Measurements from ENCODE around the gene AMZ1.
A peak's percentile ranks its signal among the peaks of the same experiment; 100 is the strongest.
"Not testable (repeated sequence)": the region's sequence is repeated elsewhere in the genome, so short reads cannot be mapped to it uniquely, and the experiment has no call there.

The AMZ1 gene

DNA sequence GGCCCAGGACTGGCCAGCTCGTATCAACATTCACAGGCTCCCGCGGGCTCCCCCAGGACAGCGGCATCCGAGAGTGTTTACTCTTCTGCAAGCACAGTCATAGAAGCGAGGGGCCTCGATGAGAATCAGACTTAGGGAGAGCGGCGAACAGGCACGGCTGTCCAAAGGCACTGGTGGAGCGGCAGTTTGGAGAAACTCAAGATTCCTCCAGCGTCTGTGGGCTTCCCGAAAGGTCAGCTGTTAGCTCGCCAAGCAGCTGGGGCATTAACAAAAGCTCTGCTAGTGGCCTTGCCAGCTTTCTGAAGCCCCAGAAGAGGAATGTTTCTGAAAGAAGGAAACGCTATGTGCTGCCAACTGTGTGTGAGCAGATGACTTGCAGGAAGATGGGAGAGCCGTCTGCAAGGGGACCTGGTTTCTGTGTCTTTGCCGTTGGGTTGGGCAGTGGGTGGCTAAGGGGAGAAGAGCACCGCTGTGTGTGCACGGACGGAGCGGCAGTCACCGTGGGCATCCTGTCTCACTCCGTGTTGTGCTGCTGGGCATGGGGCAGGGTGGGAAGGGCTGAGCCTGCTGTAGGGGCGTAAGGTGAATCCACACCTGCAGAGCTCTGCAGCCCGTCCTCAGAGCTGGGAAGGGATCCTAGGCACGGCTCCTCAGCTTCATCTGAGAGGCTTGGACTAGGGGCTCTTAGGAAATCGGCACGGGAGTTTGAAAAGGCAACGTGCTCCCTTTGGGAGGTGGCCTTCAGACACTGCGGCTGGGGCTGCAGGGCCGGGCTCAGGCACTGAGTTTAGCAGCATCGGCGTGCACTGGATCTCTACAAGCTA is 42.1 kb downstream of the AMZ1 start:
- peak; percentile 15 for DNase-seq

DNA sequence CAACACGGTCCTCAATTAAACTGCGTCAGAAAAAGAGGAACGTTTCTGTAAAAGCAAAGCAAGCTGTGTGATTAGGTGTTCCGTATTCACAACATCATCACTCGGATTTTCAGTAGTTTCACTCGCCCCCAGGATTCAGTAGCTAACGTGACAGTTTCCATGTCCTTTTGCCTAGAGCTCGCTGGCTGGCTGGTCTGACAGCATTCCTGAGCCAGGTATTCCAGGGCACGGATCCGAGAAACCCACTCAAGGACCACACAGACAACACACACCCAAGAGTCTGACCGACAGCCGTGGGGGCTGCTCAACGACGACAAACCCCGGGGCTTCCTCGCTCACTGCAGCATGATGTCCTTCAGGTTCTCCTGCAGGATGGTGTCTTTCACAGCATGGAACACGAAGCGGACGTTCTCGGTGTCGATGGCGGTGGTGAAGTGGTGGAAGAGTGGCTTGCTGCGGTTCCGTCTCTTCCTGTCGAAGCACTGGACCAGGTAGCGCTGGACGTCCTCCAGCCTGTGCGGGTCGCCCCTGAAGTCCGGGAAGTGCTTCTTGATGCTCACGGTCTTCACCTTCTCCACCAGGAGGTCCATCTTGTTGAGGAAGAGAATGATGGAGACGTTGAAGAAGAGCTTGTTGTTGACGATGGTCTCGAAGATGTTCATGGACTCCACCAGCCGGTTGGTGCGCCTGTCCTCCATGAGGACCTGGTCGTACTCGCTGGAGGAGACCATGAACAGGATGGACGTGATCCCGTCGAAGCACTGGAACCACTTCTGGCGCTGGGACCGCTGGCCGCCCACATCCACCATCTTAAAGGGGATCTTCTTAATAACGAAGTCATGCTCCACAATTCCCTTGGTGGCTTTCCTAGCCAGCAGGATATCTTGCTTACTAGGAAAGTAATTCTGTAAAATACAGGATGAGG is 43.1 kb downstream of the AMZ1 start:
- peak; percentile 9 for DNase-seq

- DNase-seq, result no peak
Measured at GRCh38 chr7:2732388-2732787, 44.4 kb downstream of the AMZ1 start.

GRCh38 chr7:2732959-2733584 is 45.1 kb downstream of the AMZ1 start:
- no peak for DNase-seq

- DNase-seq, result no peak
Measured at GRCh38 chr7:2734084-2734686, 46.2 kb downstream of the AMZ1 start.

DNA sequence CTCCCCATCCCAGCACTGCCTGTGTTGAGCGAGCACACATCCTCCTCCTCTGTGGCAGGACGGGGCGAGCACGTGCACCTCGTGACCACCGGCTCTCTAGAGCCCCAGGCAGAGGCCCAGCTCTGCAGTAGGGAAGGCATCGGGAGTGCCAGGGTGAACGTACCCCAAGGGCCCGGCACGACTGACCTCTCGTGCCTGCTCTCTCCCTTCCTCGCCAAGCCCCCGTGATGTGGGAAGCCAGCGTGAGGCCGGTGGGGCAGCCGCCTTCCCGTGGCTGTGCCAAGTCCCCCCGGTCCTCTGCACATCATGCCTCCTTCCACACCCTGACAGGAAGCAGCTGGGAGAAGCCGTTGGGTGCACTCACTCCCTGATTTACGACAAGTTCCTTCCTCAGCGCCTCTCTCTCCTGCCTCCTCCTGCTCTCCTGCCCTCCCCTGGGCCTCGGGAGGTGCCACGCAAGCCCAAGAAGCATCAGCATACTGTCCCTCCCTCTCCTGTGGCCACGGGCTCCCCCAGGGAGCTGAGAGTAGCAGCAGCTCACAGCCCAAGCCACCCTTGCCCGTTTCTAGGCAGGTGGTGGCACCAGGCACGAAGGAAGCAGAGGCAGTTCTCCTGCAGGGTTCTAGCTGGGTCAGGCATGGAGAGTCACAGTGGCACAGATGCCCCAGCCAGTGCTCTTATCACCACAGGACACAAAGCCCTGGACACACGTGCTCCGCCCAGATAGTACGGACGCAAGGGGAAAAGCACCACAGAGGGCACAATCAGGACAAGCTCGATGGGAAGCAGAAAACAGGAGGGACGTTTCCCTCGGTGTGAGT is 47.0 kb downstream of the AMZ1 start:
- peak; percentile 62 for DNase-seq

GRCh38 chr7:2735744-2736143 is 47.7 kb downstream of the AMZ1 start:
- no peak for DNase-seq

DNA sequence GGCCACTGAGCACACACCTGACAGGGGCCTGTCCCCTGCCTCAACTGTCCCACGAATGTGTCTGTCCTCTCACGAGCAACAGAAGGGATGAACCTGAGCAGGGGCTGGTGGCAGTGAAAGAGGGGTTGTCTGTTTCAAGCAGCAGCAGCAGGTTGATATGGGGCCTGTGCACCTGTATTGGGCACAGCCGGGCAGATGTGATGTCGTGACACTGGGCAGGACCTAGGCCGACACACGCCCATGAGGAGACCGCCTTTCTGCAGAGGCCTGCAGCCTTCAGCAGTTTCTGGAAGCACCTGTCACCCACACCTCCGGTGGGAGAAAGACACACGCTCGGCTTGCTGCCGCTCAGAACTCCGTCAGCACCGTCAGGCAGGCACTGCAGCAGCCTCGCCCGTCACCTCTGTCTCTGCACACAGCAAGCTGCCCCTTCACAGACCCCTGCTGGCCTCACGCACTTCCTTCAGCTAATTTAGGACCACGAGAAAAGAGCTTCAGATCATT is 48.5 kb downstream of the AMZ1 start:
- DNase-seq, result no peak

DNA sequence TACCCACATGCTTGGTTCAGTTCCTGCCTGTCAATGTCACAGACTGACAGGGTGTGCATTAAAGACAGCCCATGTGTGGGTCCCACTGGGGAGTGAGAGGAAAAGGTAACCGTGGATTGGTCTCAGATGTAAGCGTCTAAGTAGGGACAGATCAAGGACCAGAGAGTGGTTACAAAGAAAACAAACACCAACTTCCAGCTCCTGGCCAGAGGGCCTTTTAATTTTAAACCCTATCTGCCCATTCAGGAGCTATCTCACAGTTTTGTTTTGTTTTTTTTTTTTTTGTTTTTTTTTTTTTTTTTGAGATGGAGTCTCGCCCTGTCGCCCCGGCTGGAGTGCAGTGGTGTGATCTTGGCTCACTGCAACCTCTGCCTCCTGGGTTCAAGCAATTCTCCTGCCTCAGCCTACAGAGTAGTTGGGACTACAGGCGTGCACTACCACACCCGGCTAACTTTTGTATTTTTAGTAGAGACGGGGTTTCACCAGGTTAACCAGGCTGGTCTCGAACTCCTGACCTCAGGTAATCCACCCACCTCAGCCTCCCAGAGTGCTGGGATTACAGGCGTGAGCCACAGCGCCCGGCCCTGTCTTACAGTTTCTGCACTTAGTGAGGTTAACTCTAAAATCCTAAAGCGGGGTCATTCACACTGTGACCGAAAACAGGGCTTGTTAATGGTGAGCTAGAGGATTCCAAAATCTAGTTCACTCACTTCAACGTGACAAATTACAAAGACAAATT is 49.2 kb downstream of the AMZ1 start:
- DNase-seq, result not testable (repeated sequence)

- DNase-seq, result peak; percentile 57
Measured at GRCh38 chr7:2737771-2738540, 50.0 kb downstream of the AMZ1 start.

GRCh38 chr7:2738766-2739549 is 51.0 kb downstream of the AMZ1 start:
- no peak for DNase-seq

DNA sequence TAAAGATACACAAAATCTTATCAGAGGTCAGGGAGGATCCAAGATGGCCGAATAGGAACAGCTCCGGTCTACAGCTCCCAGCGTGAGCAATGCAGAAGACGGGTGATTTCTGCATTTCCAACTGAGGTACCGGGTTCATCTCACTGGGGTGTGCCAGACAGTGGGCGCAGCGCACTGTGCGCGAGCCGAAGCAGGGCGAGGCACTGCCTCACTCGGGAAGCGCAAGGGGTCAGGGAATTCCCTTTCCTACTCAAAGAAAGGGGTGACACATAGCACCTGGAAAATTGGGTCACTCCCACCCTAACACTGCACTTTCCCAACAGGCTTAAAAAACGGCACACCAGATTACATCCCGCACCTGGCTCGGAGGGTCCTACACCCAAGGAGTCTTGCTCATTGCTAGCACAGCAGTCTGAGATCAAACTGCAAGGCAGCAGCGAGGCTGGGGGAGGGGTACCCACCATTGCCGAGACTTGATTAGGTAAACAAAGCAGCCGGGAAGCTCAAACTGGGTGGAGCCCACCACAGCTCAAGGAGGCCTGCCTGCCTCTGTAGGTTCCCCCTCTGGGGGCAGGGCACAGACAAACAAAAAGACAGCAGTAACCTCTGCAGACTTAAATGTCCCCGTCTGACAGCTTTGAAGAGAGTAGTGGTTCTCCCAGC is 55.7 kb downstream of the AMZ1 start:
- DNase-seq, result not testable (repeated sequence)

- not testable (repeated sequence) for DNase-seq
Measured at GRCh38 chr7:2748684-2749083, 60.7 kb downstream of the AMZ1 start.

- no peak for DNase-seq
Measured at GRCh38 chr7:2750004-2750407, 62.0 kb downstream of the AMZ1 start.

GRCh38 chr7:2751086-2751485 is 63.1 kb downstream of the AMZ1 start:
- DNase-seq, result no peak

DNA sequence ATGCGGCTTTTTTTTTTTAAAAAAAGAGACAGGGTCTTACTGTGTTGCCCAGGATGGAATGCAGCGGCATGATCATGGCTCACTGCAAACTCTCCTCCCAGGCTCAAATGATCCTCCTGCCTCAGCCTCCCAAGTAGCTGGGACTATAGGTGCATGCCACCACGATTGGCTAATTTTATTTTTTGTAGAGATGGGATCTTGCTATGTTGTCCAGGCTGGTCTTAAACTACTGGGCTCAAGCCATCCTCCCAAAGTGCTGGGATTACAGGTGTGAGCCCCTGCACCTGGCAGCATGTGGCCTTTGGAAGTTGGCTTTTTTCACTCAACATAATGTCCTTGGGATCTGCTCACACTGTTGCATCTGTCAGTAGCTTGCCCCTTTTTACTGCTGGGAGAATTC is 65.1 kb downstream of the AMZ1 start:
- no peak for DNase-seq

- DNase-seq, result no peak
Measured at GRCh38 chr7:2754086-2754485, 66.1 kb downstream of the AMZ1 start.

GRCh38 chr7:2754912-2755311 is 66.9 kb downstream of the AMZ1 start:
- DNase-seq, result no peak

- no peak for DNase-seq
Measured at GRCh38 chr7:2755531-2755930, 67.5 kb downstream of the AMZ1 start.

All from CD4-positive, alpha-beta T cell treated with Interleukin-15 for 1 hour (primary cell).